Right hindlimb (tissue), 1 donor: ENCODE results near the gene ZNF490.
"Not testable (repeated sequence)": the region's sequence is repeated elsewhere in the genome, so short reads cannot be mapped to it uniquely, and the experiment has no call there.

Experiments used
- DNase-seq: peaks from one replicate; pipeline ENCODE4 v3.0.0-alpha.2; 2018

Gene ZNF490

GRCh38 chr19:12610540-12611360 lies at the start of gene ZNF490, which contains the start of gene ZNF791:
Gene ZNF490 (minus strand): TSS chr19:12610813. CDS start chr19:12610680, 133 bp downstream.
Gene ZNF791 (plus strand): TSS chr19:12610920. CDS start chr19:12611080, 160 bp downstream.
- DNase-seq: peak; percentile 99

- no peak for DNase-seq
These were observed 47.4 kb upstream of the ZNF490 start for GRCh38 chr19:12657966-12658365.

- no peak for DNase-seq
These were observed 46.4 kb upstream of the ZNF490 start for GRCh38 chr19:12656899-12657571.

- DNase-seq: no peak
These were observed 44.9 kb upstream of the ZNF490 start for GRCh38 chr19:12655546-12655945.

DNA sequence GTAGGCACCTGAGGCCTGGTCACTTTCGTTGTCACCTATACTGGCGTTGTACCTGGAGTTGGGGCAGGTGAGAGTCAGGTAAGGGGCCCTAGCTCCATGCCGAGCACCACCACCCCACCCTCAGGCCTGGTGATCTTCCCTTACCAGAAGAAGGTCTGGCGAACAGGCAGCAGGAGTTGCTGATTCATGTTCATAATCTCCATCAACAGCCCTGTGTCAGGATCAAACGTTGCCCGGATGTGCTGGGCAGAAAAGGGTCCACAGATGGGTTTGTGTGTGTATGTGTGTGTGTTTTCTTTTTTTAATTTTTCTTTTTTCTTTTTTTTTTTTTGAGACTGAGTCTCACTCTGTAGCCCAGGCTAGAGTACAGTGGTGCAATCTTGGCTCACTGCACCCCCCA lies 41.6 kb upstream of the ZNF490 start:
- no peak for DNase-seq

GRCh38 chr19:12649941-12650340 lies 39.3 kb upstream of the ZNF490 start:
- DNase-seq: no peak

DNA sequence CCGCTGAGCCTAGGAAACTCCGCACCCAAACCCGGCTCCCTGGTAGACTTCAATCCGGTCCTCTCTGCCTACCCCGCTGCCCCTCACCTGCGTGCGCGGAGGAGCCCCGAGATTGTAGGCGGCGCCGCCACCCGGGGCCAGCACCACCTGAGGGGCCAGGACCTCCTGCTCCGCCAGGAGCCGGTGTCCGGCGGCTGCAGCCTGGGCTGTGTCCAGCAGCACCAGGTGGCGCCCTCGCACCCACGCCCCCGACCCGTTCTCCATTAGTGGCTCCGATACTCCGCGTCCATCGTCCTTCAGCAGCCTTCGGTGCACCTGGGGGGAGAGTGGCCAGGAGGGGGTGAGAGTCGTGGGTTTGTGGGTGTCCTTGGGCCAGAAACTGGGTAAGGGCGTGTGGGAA lies 37.5 kb upstream of the ZNF490 start:
- no peak for DNase-seq

DNA sequence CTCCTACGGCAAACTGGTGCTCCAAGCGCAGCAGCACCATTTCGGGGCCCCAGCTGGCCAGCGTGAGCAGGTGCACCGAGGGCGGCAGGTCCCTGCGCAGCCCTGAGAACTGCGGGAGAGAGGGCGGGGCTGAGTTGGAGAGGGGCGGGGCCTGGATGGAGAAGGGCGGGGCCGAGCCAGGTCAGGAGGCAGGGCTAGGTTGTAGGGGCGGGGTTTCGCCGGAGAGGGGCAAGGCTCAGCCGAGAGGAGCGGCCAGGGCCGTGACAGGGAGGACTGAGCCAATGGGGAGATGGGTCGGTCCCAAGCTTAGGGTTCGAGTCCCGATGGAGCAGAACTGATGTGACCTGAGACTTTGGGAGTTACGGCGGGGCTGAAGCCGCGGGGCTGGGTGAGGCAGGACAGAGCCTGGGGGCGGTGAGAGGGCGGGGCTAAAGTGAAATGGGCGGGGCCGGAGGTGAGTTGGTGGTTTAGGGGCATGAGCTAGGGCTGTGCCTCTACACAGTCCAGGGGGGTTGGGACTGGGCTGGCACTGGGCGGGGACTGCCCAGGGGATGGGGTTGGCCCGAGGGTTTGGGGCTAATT lies 37.0 kb upstream of the ZNF490 start:
- peak; percentile 33 for DNase-seq

GRCh38 chr19:12647047-12647446 lies 36.4 kb upstream of the ZNF490 start:
- DNase-seq: no peak

DNA sequence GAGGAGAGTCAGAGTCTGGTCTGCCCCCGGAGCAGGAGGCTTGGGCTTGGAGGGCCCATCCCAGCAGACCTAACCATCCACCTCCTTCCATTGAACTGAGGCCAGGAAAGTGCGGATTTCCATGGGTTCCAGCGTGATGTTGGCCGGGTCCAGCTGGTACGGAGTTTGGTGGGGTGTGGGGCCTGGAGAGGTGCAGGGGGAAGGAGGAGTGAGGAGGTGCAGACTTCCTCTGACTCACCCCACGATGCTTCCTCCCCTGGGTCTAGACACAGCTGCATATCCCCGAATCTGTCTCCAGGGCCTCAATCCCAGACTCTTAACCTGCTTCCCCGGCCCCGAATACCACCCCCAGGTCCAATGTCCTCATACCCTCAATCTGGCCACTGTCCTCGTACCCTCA lies 35.9 kb upstream of the ZNF490 start:
- DNase-seq: no peak

GRCh38 chr19:12643716-12644115 lies 33.1 kb upstream of the ZNF490 start:
- DNase-seq: not testable (repeated sequence)

- no peak for DNase-seq
These were observed 31.9 kb upstream of the ZNF490 start for GRCh38 chr19:12642506-12642905.

- no peak for DNase-seq
These were observed 30.8 kb upstream of the ZNF490 start for GRCh38 chr19:12641456-12641855.

- peak; percentile 83 for DNase-seq
These were observed 29.4 kb upstream of the ZNF490 start for GRCh38 chr19:12639901-12640613.

GRCh38 chr19:12638611-12639182 lies 28.1 kb upstream of the ZNF490 start:
- no peak for DNase-seq

DNA sequence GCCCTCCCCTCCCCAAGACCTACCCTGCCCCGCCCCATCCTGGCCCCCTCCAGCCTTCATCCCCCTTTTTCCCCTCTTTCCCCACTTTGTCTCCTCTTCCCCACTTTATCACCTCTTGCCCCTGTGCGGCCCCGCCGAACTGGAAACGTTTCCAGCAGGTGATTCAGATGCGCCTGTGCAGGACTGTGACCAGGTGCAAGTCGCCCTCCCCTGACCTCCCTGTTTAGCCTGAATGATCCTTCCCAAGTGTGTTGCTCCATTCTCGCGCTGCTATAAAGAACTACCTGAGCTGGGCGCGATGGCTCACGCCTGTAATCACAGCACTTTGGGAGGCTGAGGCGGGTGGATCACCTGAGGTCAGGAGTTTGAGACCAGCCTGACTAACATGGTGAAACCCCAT lies 26.0 kb upstream of the ZNF490 start:
- no peak for DNase-seq

DNA sequence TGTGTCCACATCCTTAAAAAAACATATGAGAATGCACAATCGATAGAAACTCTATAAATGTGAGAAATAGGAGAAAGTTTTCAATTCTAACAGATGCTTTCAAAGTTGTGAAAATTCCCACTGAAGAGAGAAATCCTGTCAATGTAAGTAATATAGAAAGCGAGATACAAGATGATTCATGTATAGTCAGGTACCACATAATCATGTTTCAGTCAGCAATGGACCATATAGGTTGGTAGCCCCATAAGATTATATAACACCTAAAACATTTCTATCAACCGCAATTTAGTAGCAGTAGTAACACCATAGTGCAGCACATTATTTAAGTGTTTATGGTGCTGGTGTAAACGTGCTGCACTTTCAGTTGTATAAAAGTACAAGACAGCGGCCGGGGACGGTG lies 18.6 kb upstream of the ZNF490 start:
- DNase-seq: no peak

- no peak for DNase-seq
These were observed 17.7 kb upstream of the ZNF490 start for GRCh38 chr19:12628040-12629022.

DNA sequence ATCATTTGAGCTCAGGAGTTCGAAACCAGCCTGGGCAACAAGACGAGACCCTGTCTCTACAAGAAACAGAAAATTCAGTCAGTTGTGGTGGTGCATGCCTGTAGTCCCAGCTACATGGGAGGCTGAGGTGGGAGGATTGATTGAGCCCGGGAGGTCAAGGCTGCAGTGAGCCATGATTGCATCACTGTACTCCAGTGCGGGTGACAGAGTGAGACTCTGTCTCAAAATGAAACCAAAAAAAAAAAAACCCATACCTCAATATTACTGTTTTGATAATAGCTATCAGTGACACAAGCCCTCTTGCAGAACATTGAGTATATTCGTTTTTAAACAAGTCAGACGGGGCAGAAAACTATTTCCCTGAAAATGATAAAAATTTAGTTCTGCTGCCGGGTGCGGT lies 16.3 kb upstream of the ZNF490 start:
- DNase-seq: no peak

DNA sequence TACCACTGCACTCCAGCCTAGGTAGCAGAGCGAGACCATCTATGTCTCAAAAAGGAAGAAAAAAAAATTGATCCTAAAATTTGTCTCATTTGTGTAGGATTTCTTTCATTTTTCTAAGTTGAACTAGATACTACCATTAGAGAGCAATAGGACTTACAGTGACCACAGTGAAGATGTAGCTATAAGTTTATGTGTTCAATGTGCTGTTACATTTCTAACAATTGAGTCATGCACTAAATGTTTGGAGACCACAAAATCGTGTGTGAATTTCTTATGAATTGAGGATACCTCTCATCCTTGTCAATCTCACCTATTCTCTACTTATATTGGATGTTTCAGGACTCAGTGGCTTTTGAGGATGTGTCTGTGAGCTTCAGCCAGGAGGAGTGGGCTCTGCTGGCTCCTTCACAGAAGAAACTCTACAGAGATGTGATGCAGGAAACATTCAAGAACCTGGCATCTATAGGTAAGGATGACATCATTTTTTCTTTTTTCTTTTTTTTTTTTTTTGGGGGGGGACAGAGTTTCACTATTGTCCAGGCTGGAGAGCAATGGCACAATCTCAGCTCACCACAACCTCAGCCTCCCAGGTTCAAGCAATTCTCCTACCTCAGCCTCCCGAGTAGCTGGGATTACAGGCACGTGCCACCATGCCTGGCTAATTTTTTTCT lies 12.9 kb upstream of the ZNF490 start:
- DNase-seq: no peak
